K562 (cell line): ENCODE measurements around the gene GARIN5B. TPM values are rescaled to one million over a fixed set of nuclear protein-coding genes. Genes with fewer than 3 reads are reported as not detected.

ENCODE experiments used
- BCOR ChIP-seq: fragments of 450-650 bp; IDR thresholded peaks from 2 replicates; pipeline ENCODE4 v1.6.1; 2016
- CTBP1 ChIP-seq: fragments of 450-650 bp; IDR thresholded peaks from 2 replicates; pipeline ENCODE4 v1.6.1; 2016; ENCODE audit warnings: borderline replicate concordance
- FOXO4 ChIP-seq: fragments of 450-650 bp; formaldehyde crosslinking; IDR thresholded peaks from 2 replicates; pipeline ENCODE4 v1.4.0; 2020; ENCODE audit warnings: mild to moderate bottlenecking, moderate library complexity
- HNRNPUL1 ChIP-seq: fragments of 200-400 bp; formaldehyde crosslinking; IDR thresholded peaks from 2 replicates; pipeline ENCODE4 v1.6.1; 2017; ENCODE audit warnings: low read length
- POLR2AphosphoS5 ChIP-seq: IDR thresholded peaks from 2 replicates; pipeline ENCODE4 v1.6.1; 2011; ENCODE audit warnings: mild to moderate bottlenecking, low read depth, low read length, moderate library complexity; ENCODE audit not compliant: control insufficient read depth, insufficient read depth
- POLR2G ChIP-seq: fragments of 200-400 bp; formaldehyde crosslinking; IDR thresholded peaks from 2 replicates; pipeline ENCODE4 v1.6.1; 2017; ENCODE audit warnings: low read depth, mild to moderate bottlenecking, antibody characterized with exemption, low read length, moderate library complexity
- POU5F1 ChIP-seq: fragments of 150-350 bp; IDR thresholded peaks from 2 replicates; pipeline ENCODE4 v1.6.1; 2014; ENCODE audit warnings: borderline replicate concordance, low read length, low read depth, mild to moderate bottlenecking; ENCODE audit not compliant: partially characterized antibody
- SIX5 ChIP-seq, 2 experiments: IDR thresholded peaks; 2 replicates each; pipeline ENCODE4 v1.6.1; 2011; ENCODE audit warnings: low read length in 2 of 2, borderline replicate concordance in 1 of 2, low read depth in 1 of 2, mild to moderate bottlenecking in 1 of 2, moderate library complexity in 1 of 2; ENCODE audit not compliant: insufficient read depth in 1 of 2
- SRSF1 ChIP-seq: fragments of 200-400 bp; formaldehyde crosslinking; IDR thresholded peaks from 2 replicates; pipeline ENCODE4 v1.6.1; 2017; ENCODE audit warnings: mild to moderate bottlenecking, low read depth, low read length, moderate library complexity
- TEAD4 ChIP-seq, 2 experiments: sonication (generic) in 1 of 2; formaldehyde crosslinking in 1 of 2; IDR thresholded peaks; 2 replicates each; pipeline versions ENCODE4 v1.6.1 to v1.8.0; 2012 to 2022; ENCODE audit warnings: borderline replicate concordance in 1 of 2, inconsistent platforms in 1 of 2, low read length in 1 of 2, mild to moderate bottlenecking in 1 of 2, missing genetic modification reagents in 1 of 2
- TSC22D4 ChIP-seq: fragments of 450-650 bp; IDR thresholded peaks from 2 replicates; pipeline ENCODE4 v1.6.1; 2016; ENCODE audit warnings: missing genetic modification characterization, missing biosample characterization, control low read depth
- ZBTB12 ChIP-seq: fragments of 250-450 bp; sonication (Bioruptor Pico); IDR thresholded peaks from 2 replicates; pipeline ENCODE4 v1.4.0; 2020
- ZNF408 ChIP-seq: fragments of 250-450 bp; sonication (Bioruptor Pico); IDR thresholded peaks from 2 replicates; pipeline ENCODE4 v1.4.0; 2020; ENCODE audit warnings: low read depth, mild to moderate bottlenecking, moderate library complexity
- polyA plus RNA-seq, 8 experiments: library from polyadenylated mRNA; depleted of rRNA in 4 of 8; stranded (reverse) in 5 of 8; unstranded in 3 of 8; fragments of >200 nt; fragmentation: Nextera tagmentation in 2 of 8; fragmentation: Illumina TruSeq in 1 of 8; extraction: Ambion mirVana in 2 of 8; extraction: Trizol in 1 of 8; gene quantifications; 2 replicates each; pipeline versions ENCODE4 v1.2.1 to v1.2.3, GENCODE V29; 2011 to 2014; ENCODE audit warnings: inconsistent platforms in 1 of 8, missing spikeins in 1 of 8
- total RNA-seq, 7 experiments: library from RNA; depleted of rRNA in 6 of 7; stranded (reverse); fragments of >200 nt in 6 of 7; fragmentation: Illumina TruSeq in 2 of 7; extraction: Trizol in 2 of 7; gene quantifications; 2 replicates each; pipeline versions ENCODE4 v1.2.1 to v1.2.3, GENCODE V29; 2011 to 2021; ENCODE audit warnings: low replicate concordance in 1 of 7

GARIN5B gene
- total and polyA plus RNA-seq, 9 of the 15 experiments (the other 6 are each of a cell fraction or from before 2014, with no cell fraction given): not detected

DNA sequence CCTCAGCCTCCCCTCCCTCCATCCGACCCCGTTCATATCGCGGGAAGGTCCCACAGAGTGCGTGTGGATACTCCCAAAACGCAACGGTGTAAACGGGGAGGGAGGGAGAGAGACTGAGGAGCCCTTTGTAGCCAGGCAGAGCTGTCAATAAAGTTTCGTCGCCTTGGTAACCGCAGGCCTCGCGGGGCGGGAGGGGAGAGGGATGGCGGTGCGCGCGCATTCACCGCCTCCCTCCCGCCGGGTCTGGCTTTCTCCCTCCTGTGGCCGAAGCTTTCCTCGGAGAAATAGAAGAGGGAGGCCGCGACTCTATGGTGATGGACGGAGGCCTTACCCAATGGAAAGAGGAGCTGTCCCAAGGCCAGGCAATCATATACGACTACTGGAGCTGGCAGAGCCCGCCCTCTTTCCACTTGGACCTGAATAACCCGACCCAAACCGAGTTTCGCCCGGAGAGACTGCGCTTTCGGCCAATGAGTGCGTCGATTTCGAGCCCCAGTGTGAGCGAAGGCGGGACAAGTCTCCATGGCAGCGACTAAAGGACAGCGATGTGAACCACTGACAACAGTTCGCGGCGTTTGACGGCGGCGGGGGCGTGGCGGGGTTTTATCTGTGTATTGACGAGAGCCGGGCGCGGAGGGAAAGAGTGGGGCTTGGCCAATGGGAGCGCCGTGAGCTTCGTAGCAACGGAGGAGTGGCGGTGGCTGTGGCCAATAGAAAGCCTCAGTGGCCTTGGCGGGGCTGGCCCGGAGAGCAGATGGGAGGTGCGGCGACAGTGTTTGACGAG is 23.8 kb downstream of the GARIN5B start, which contains the start of gene KMT5C (continued):
- TF ChIP-seq POLR2G: peak; percentile 88; the same call in 1 of the 2 replicates
- no peak for TF ChIP-seq FOXO4 (CRISPR knock-in tag)
- no peak for TF ChIP-seq BCOR
- TF ChIP-seq ZBTB12 (CRISPR knock-in tag): peak; percentile 97
- no peak for TF ChIP-seq SRSF1
- TF ChIP-seq POU5F1: no peak
- TF ChIP-seq TSC22D4: no peak
- 0 out of 2 replicates have a peak, but pooled peaks have one; percentile 33 for TF ChIP-seq POLR2AphosphoS5
- no peak for TF ChIP-seq ZNF408 (CRISPR knock-in tag)
- TF ChIP-seq SIX5 (IDR thresholded peaks at IDR 0.05; ENCODE audit: borderline replicate concordance in 1 of 2, insufficient read depth in 1 of 2, low read depth in 1 of 2, low read length in 2 of 2): no peak
- peak; percentile 9; the same call in 1 of the 2 replicates for TF ChIP-seq CTBP1
- TF ChIP-seq HNRNPUL1: no peak
- TF ChIP-seq TEAD4 (IDR thresholded peaks at IDR 0.05; ENCODE audit: low read length): no peak
- TF ChIP-seq TEAD4 (CRISPR knock-in tag; IDR thresholded peaks at IDR 0.05; ENCODE audit: borderline replicate concordance): no peak
